ENCODE data around the gene RGPD3. TPM values are rescaled to one million over a fixed set of nuclear protein-coding genes. Genes with fewer than 3 reads are reported as not detected.

The RGPD3 gene
- polyA plus RNA-seq, 1 donor from 2014 or later, result 0.74 TPM

- TF ChIP-seq SMC3 (conservative IDR thresholded peaks at IDR 0.05; ENCODE audit: poor library complexity) (no peak), EZH2 (IDR thresholded peaks at IDR 0.05; ENCODE audit: borderline replicate concordance, insufficient read depth, low read length, poor library complexity, severe bottlenecking) (no peak), RAD21 (conservative IDR thresholded peaks at IDR 0.05) (no peak), POLR2AphosphoS5 (IDR thresholded peaks at IDR 0.05) (no peak), EP300 (conservative IDR thresholded peaks at IDR 0.05; ENCODE audit: poor library complexity, severe bottlenecking) (no peak), REST (IDR thresholded peaks at IDR 0.05; ENCODE audit: borderline replicate concordance) (no peak), MXI1 (conservative IDR thresholded peaks at IDR 0.05; ENCODE audit: poor library complexity, severe bottlenecking) (no peak), TAF1 (IDR thresholded peaks at IDR 0.05; ENCODE audit: low read depth) (no peak)
- TF ChIP-seq, protein P1, sequence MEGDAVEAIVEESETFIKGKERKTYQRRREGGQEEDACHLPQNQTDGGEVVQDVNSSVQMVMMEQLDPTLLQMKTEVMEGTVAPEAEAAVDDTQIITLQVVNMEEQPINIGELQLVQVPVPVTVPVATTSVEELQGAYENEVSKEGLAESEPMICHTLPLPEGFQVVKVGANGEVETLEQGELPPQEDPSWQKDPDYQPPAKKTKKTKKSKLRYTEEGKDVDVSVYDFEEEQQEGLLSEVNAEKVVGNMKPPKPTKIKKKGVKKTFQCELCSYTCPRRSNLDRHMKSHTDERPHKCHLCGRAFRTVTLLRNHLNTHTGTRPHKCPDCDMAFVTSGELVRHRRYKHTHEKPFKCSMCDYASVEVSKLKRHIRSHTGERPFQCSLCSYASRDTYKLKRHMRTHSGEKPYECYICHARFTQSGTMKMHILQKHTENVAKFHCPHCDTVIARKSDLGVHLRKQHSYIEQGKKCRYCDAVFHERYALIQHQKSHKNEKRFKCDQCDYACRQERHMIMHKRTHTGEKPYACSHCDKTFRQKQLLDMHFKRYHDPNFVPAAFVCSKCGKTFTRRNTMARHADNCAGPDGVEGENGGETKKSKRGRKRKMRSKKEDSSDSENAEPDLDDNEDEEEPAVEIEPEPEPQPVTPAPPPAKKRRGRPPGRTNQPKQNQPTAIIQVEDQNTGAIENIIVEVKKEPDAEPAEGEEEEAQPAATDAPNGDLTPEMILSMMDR (IDR thresholded peaks at IDR 0.05; ENCODE audit: poor library complexity, severe bottlenecking), result no peak
- Histone ChIP-seq H3F3A (ENCODE audit: insufficient read depth, low read length, poor library complexity, severe bottlenecking) (no peaks in the 10 kb centered on the region), H3K4me3 (ENCODE audit: low read length) (no peak overlapping the region), H3K4me2 (ENCODE audit: low read length) (no peak overlapping the region), H3K9ac (ENCODE audit: low read length) (no peak overlapping the region), H3K36me3 (ENCODE audit: insufficient read depth, low read length) (no peaks in the 10 kb centered on the region), H3K27me3 (ENCODE audit: insufficient read depth, low read depth, low read length) (no peaks in the 10 kb centered on the region), H2AFZ (ENCODE audit: low read depth, low read length) (no peak overlapping the region), H3K79me2 (replicated peaks; ENCODE audit: insufficient read depth, low read length) (no peaks in the 10 kb centered on the region), H3K9me2 (ENCODE audit: insufficient read depth, low read length) (no peaks in the 10 kb centered on the region), H4K20me1 (ENCODE audit: insufficient read depth) (no peaks in the 10 kb centered on the region), H3K27ac (ENCODE audit: low read length) (no peak overlapping the region), H3K9me3 (ENCODE audit: low read length) (no peaks in the 10 kb centered on the region)
Measured at GRCh38 chr2:106363791-106364190, 104.4 kb downstream of the RGPD3 start.

GRCh38 chr2:106362789-106363188, 105.4 kb downstream of the RGPD3 start:
- no peak overlapping the region for H3K9ac ChIP-seq (ENCODE audit: low read length)

More at GRCh38 chr2:106362789-106363188, 105.4 kb downstream of the RGPD3 start:
- H3K9me2 ChIP-seq (ENCODE audit: insufficient read depth, low read length), result no peaks in the 10 kb centered on the region
- no peak overlapping the region for H3K4me3 ChIP-seq (ENCODE audit: low read length)
- H3K9me3 ChIP-seq (ENCODE audit: low read length), result no peaks in the 10 kb centered on the region
- H3K27ac ChIP-seq (ENCODE audit: low read length), result no peak overlapping the region
- H2AFZ ChIP-seq (ENCODE audit: low read depth, low read length), result no peak overlapping the region
- H3K79me2 ChIP-seq (replicated peaks; ENCODE audit: insufficient read depth, low read length), result no peaks in the 10 kb centered on the region
- H3K4me2 ChIP-seq (ENCODE audit: low read length), result no peak overlapping the region
- H3K27me3 ChIP-seq (ENCODE audit: insufficient read depth, low read depth, low read length), result no peaks in the 10 kb centered on the region
- TF ChIP-seq, protein P1 (IDR thresholded peaks at IDR 0.05; ENCODE audit: poor library complexity, severe bottlenecking), result no peak
- no peak for TF ChIP-seq TAF1 (IDR thresholded peaks at IDR 0.05; ENCODE audit: low read depth)
- TF ChIP-seq POLR2AphosphoS5 (IDR thresholded peaks at IDR 0.05), result no peak
- no peak for TF ChIP-seq RAD21 (conservative IDR thresholded peaks at IDR 0.05)
- TF ChIP-seq SMC3 (conservative IDR thresholded peaks at IDR 0.05; ENCODE audit: poor library complexity), result no peak
- H3F3A ChIP-seq (ENCODE audit: insufficient read depth, low read length, poor library complexity, severe bottlenecking), result no peaks in the 10 kb centered on the region
- H4K20me1 ChIP-seq (ENCODE audit: insufficient read depth), result no peaks in the 10 kb centered on the region
- no peaks in the 10 kb centered on the region for H3K36me3 ChIP-seq (ENCODE audit: insufficient read depth, low read length)
